HepG2 (cell line): ENCODE data around the gene RGS19. TPM values are rescaled to one million over a fixed set of nuclear protein-coding genes. Genes with fewer than 3 reads are reported as not detected.

ENCODE experiments used
- GMEB1 ChIP-seq: sonication (generic); formaldehyde crosslinking; IDR thresholded peaks from 2 replicates; pipeline ENCODE4 v1.5.1; 2020; ENCODE audit warnings: missing genetic modification reagents, mild to moderate bottlenecking, borderline replicate concordance
- GPN1 ChIP-seq: sonication (generic); formaldehyde crosslinking; IDR thresholded peaks from 2 replicates; pipeline ENCODE4 v1.5.1; 2020; ENCODE audit warnings: missing genetic modification reagents, borderline replicate concordance
- KDM5A ChIP-seq: fragments of 200-600 bp; sonication (generic); IDR thresholded peaks from 2 replicates; pipeline ENCODE4 v1.7.0; 2018; ENCODE audit warnings: antibody characterized with exemption, mild to moderate bottlenecking, low read length, borderline replicate concordance
- MAZ ChIP-seq, 2 experiments: sonication (generic) in 1 of 2; formaldehyde crosslinking in 1 of 2; IDR thresholded peaks; 2 replicates each; pipeline versions ENCODE4 v1.5.0 to v1.6.1; 2012 to 2020; ENCODE audit warnings: low read depth in 2 of 2, mild to moderate bottlenecking in 2 of 2, borderline replicate concordance in 1 of 2, improper control_type of control experiment in 1 of 2, low read length in 1 of 2, missing genetic modification reagents in 1 of 2, moderate library complexity in 1 of 2
- MED13 ChIP-seq: sonication (generic); formaldehyde crosslinking; IDR thresholded peaks from 2 replicates; pipeline ENCODE4 v1.5.0; 2020; ENCODE audit warnings: missing genetic modification reagents
- POLR2A ChIP-seq, 2 experiments: IDR thresholded peaks; 2 replicates each; pipeline ENCODE4 v1.6.1; 2011; ENCODE audit warnings: low read depth in 2 of 2, low read length in 2 of 2, mild to moderate bottlenecking in 1 of 2, moderate library complexity in 1 of 2; ENCODE audit not compliant: insufficient read depth in 1 of 2
- REL ChIP-seq: sonication (generic); formaldehyde crosslinking; conservative IDR thresholded peaks from 2 replicates; pipeline ENCODE4 v1.8.0; 2022; ENCODE audit warnings: mild to moderate bottlenecking, missing genetic modification reagents, moderate library complexity
- REST ChIP-seq, 2 experiments: IDR thresholded peaks; 2 replicates each; pipeline ENCODE4 v1.6.1; 2011 to 2012; ENCODE audit warnings: low read length in 2 of 2, borderline replicate concordance in 1 of 2, low read depth in 1 of 2, mild to moderate bottlenecking in 1 of 2, moderate library complexity in 1 of 2
- SOX13 ChIP-seq, 3 experiments: fragments of 450-650 bp in 1 of 3; sonication (generic) in 1 of 3; formaldehyde crosslinking in 1 of 3; IDR thresholded peaks in 2 of 3; conservative IDR thresholded peaks in 1 of 3; 2 replicates each; pipeline versions ENCODE4 v1.5.0 to v1.6.1; 2016 to 2020; ENCODE audit warnings: antibody characterized with exemption in 1 of 3, mild to moderate bottlenecking in 1 of 3, missing compliant biosample characterization in 1 of 3, missing genetic modification reagents in 1 of 3, moderate library complexity in 1 of 3
- TAF1 ChIP-seq: sonication (generic); formaldehyde crosslinking; IDR thresholded peaks from 2 replicates; pipeline ENCODE4 v1.4.0; 2020; ENCODE audit warnings: missing genetic modification reagents
- TBX2 ChIP-seq: sonication (generic); formaldehyde crosslinking; IDR thresholded peaks from 2 replicates; pipeline ENCODE4 v1.5.0; 2020; ENCODE audit warnings: missing genetic modification reagents, mild to moderate bottlenecking, borderline replicate concordance
- TP53 ChIP-seq: sonication (generic); formaldehyde crosslinking; conservative IDR thresholded peaks from 2 replicates; pipeline ENCODE4 v1.4.0; 2020; ENCODE audit warnings: missing genetic modification reagents
- ZBTB49 ChIP-seq: sonication (generic); formaldehyde crosslinking; IDR thresholded peaks from 2 replicates; pipeline ENCODE4 v1.4.0; 2020; ENCODE audit warnings: missing genetic modification reagents, borderline replicate concordance
- ZNF121 ChIP-seq: sonication (generic); formaldehyde crosslinking; IDR thresholded peaks from 2 replicates; pipeline ENCODE4 v1.5.0; 2020; ENCODE audit warnings: mild to moderate bottlenecking, missing genetic modification reagents
- ZNF160 ChIP-seq: sonication (generic); formaldehyde crosslinking; IDR thresholded peaks from 2 replicates; pipeline ENCODE4 v1.8.0; 2022; ENCODE audit warnings: mild to moderate bottlenecking, inconsistent platforms, missing genetic modification reagents
- ZNF251 ChIP-seq: sonication (generic); formaldehyde crosslinking; IDR thresholded peaks from 2 replicates; pipeline ENCODE4 v1.9.0; 2021; ENCODE audit warnings: mild to moderate bottlenecking, missing genetic modification reagents
- ZNF446 ChIP-seq: sonication (generic); formaldehyde crosslinking; IDR thresholded peaks from 2 replicates; pipeline ENCODE4 v1.5.0; 2020; ENCODE audit warnings: mild to moderate bottlenecking, missing genetic modification reagents
- ZNF598 ChIP-seq: sonication (generic); formaldehyde crosslinking; IDR thresholded peaks from 2 replicates; pipeline ENCODE4 v1.5.1; 2020; ENCODE audit warnings: mild to moderate bottlenecking, missing genetic modification reagents, borderline replicate concordance
- ZNF841 ChIP-seq: sonication (generic); formaldehyde crosslinking; IDR thresholded peaks from 2 replicates; pipeline ENCODE4 v1.8.1; 2023; ENCODE audit warnings: missing genetic modification reagents, borderline replicate concordance
- ZSCAN12 ChIP-seq: sonication (generic); formaldehyde crosslinking; IDR thresholded peaks from 2 replicates; pipeline ENCODE4 v1.9.0; 2021; ENCODE audit warnings: mild to moderate bottlenecking, missing genetic modification reagents
- polyA plus RNA-seq, 8 experiments: library from polyadenylated mRNA; depleted of rRNA in 3 of 8; stranded (reverse) in 7 of 8; unstranded in 1 of 8; fragments of >200 nt; fragmentation: Illumina TruSeq in 4 of 8; extraction: Trizol in 4 of 8; gene quantifications; 2 replicates each; pipeline versions ENCODE4 v1.2.1 to v1.2.3, GENCODE V29; 2011 to 2016; ENCODE audit warnings: low read depth in 4 of 8, missing spikeins in 1 of 8, mixed read lengths in 1 of 8; ENCODE audit not compliant: insufficient read depth in 1 of 8
- total RNA-seq, 5 experiments: library from RNA; depleted of rRNA; stranded (reverse); fragments of >200 nt; fragmentation: Illumina TruSeq; extraction: Trizol; gene quantifications; 2 replicates each; pipeline ENCODE4 v1.2.3, GENCODE V29; 2016; ENCODE audit warnings: low read depth in 1 of 5

RGS19 gene
- total and polyA plus RNA-seq, 2 of the 13 experiments (the other 11 are each of a cell fraction or from before 2014, with no cell fraction given) = 10.7 to 11.9 TPM

GRCh38 chr20:64050261-64051032, 28.9 kb downstream of the RGS19 start (continued):
- TF ChIP-seq ZSCAN12 (CRISPR knock-in tag) (peak; percentile 53; the same call in 1 of the 2 replicates), TP53 (peak; percentile 69; the same call in 1 of the 2 replicates), GMEB1 (no peak; the same call in 1 of the 2 replicates), ZBTB49 (peak; percentile 54; the same call in 1 of the 2 replicates), GPN1 (CRISPR knock-in tag) (0 out of 2 replicates have a peak, but pooled peaks have one; percentile 82), ZNF446 (CRISPR knock-in tag) (no peak), ZNF598 (CRISPR knock-in tag) (peak; percentile 75; the same call in 1 of the 2 replicates), ZNF121 (CRISPR knock-in tag) (no peak; the same call in 1 of the 2 replicates), TBX2 (CRISPR knock-in tag) (peak; percentile 76), POLR2A (IDR thresholded peaks at IDR 0.05; ENCODE audit: insufficient read depth in 1 of 2, low read depth in 2 of 2, low read length in 2 of 2) (peak in 1 of 2 experiments; percentile 48; a peak in 1 of 4 replicates), ZNF251 (no peak), REL (CRISPR knock-in tag) (no peak), SOX13 (IDR thresholded peaks at IDR 0.05) (no peak), SOX13 (CRISPR knock-in tag; conservative IDR thresholded peaks at IDR 0.05 in 1 of 2, IDR thresholded peaks at IDR 0.05 in 1 of 2) (peak in 1 of 2 experiments; percentile 31; a peak in 1 of 4 replicates), ZNF841 (CRISPR knock-in tag) (no peak), TAF1 (CRISPR knock-in tag) (no peak; the same call in none of the 2 replicates), REST (IDR thresholded peaks at IDR 0.05; ENCODE audit: borderline replicate concordance in 1 of 2, low read depth in 1 of 2, low read length in 2 of 2) (no peak), MAZ (IDR thresholded peaks at IDR 0.05; ENCODE audit: borderline replicate concordance, low read depth, low read length) (no peak), MAZ (CRISPR knock-in tag; IDR thresholded peaks at IDR 0.05; ENCODE audit: low read depth) (peak; percentile 84), MED13 (CRISPR knock-in tag) (peak; percentile 80), ZNF160 (CRISPR knock-in tag) (peak; percentile 65; the same call in 1 of the 2 replicates), KDM5A (no peak)
